Choroid plexus epithelial cell (primary cell): ENCODE measurements around the gene IL1A.

Experiments used
- DNase-seq: peaks from one replicate; pipeline ENCODE4 v3.0.0-alpha.2; 2010; ENCODE audit warnings: low read depth
- H3K4me3 ChIP-seq: 2 replicates; pipeline ENCODE4 v1.5.1; 2011; ENCODE audit warnings: low read depth, mild to moderate bottlenecking, control low read depth, low read length, moderate library complexity
- TF ChIP-seq, protein P1 (sequence below): conservative IDR thresholded peaks from 2 replicates; pipeline ENCODE4 v1.5.1; 2011; ENCODE audit warnings: low read depth, mild to moderate bottlenecking, control low read depth, inconsistent platforms, low read length, moderate library complexity

The IL1A gene

DNA sequence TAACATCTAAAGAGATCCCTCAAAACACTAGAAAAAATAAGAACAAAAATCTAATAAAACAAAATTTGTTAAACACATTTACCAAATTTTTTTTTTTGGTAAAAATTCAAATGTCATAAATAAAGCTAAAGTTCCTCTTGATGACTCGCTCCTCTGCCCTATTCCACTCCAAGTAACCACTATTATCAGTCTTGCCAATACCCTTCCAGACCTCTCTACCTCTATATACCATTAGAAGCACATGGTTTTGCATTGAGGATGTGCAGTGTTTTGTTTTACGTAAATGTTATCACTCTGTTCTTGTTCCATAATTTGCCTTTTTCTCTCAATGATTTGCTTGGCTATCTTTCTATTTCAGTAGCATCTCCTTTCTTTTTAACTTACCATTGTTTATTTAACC lies 41.4 kb upstream of the IL1A start:
- TF ChIP-seq, protein P1, sequence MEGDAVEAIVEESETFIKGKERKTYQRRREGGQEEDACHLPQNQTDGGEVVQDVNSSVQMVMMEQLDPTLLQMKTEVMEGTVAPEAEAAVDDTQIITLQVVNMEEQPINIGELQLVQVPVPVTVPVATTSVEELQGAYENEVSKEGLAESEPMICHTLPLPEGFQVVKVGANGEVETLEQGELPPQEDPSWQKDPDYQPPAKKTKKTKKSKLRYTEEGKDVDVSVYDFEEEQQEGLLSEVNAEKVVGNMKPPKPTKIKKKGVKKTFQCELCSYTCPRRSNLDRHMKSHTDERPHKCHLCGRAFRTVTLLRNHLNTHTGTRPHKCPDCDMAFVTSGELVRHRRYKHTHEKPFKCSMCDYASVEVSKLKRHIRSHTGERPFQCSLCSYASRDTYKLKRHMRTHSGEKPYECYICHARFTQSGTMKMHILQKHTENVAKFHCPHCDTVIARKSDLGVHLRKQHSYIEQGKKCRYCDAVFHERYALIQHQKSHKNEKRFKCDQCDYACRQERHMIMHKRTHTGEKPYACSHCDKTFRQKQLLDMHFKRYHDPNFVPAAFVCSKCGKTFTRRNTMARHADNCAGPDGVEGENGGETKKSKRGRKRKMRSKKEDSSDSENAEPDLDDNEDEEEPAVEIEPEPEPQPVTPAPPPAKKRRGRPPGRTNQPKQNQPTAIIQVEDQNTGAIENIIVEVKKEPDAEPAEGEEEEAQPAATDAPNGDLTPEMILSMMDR = no peak
- H3K4me3 ChIP-seq = no peak overlapping the region
- no peak for DNase-seq

DNA sequence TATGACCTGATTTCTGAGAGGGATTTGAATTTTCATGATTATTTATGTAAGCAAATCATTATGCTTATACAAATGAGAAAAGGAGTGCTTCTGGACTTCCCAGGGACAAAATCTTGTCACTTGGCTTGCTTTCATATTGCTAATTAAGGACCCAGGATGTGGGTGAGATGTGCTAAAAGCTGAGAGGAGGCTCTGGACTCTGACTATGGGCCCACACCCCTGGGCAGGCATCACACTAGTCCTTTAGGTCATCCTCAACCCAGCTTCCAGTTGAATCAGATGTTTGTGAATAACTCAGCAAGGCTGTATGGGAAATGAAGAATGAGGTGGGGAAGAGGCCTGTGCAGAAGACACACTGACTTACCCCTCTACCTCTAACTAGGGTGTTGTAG lies 40.4 kb upstream of the IL1A start:
- TF ChIP-seq, protein P1 = no peak
- no peak for DNase-seq

DNA sequence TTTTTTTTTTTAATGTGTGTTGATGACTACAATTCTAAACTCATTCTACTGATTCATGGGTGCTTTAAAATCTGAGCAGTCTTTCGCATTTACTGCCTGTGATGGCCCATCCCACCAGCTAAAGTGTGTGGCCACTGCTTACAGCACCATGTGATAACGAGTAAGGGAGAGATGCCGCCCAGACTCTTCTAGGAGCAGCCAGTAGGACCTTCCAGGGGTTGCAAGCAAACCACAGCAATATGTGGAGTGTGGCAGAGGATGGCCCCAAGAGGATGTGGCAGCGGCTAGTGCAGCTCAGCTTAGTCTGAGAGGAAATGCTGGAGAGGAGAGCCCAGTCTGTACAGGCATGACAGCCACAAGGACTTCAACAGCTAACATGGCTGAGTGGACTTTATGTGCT lies 37.4 kb upstream of the IL1A start:
- no peak for DNase-seq
- TF ChIP-seq, protein P1 = no peak
- no peak overlapping the region for H3K4me3 ChIP-seq

More for the DNA sequence above, 40.4 kb upstream of the IL1A start:
- no peak overlapping the region for H3K4me3 ChIP-seq

DNA sequence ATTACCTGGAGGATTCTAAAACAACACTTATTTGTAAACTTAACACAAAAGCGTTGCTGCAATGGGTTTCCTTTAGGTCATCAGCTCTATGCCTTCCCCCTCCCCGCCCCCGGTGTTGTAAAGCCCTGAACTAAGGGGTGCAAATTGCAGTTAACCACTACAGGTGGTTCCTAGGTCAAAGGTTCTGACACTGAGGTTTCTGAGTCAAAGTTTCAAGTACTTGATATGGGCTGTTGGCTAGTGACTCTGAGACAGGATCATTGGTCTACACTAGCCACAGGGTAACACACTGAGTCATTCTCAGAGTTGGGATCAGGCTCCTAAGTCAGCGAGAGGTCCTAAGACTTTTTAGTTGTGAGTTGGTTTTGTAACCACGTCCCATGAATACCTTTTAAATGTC lies 36.8 kb upstream of the IL1A start:
- TF ChIP-seq, protein P1 = no peak
- DNase-seq = no peak
- no peak overlapping the region for H3K4me3 ChIP-seq

DNA sequence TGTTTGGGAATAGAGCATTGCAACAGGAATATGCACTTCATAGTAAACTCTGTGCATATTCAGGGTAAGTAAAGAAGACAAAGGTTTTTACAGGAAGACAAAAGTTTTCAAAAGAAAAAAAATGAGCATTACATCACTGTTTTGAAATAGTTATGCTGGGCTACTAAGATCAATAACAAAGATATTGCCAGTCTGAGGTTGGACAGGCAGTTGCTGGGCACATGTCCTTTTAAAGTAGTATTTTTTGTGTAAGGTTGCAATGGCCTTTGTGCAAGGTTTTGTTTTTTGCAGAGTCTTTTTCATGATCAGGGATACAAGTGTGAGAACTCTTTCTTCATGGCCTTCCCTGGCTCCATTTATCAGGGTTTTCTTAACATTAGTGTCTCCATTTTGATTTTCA lies 36.0 kb upstream of the IL1A start:
- no peak overlapping the region for H3K4me3 ChIP-seq
- TF ChIP-seq, protein P1 = no peak
- no peak for DNase-seq

DNA sequence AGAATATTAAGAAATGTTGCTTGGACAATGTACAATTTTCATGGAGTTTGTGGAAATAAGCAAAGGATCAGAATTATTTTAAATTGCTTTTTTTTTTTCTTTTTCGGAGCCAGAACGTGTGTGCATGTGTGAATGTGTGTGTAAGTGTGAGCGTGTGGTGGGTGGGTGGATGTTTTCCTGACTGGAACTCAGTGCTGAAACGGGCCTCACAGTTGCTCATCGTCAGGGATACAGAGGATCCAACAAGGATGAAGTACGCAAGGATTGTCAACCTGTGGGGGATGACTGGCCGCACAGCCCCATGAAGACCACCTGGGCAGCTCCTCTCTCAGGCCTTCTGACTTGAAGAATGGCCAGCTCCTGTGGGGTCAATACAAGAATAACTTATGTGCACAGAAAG lies 34.8 kb upstream of the IL1A start:
- TF ChIP-seq, protein P1 = no peak
- DNase-seq = no peak
- H3K4me3 ChIP-seq = no peak overlapping the region

DNA sequence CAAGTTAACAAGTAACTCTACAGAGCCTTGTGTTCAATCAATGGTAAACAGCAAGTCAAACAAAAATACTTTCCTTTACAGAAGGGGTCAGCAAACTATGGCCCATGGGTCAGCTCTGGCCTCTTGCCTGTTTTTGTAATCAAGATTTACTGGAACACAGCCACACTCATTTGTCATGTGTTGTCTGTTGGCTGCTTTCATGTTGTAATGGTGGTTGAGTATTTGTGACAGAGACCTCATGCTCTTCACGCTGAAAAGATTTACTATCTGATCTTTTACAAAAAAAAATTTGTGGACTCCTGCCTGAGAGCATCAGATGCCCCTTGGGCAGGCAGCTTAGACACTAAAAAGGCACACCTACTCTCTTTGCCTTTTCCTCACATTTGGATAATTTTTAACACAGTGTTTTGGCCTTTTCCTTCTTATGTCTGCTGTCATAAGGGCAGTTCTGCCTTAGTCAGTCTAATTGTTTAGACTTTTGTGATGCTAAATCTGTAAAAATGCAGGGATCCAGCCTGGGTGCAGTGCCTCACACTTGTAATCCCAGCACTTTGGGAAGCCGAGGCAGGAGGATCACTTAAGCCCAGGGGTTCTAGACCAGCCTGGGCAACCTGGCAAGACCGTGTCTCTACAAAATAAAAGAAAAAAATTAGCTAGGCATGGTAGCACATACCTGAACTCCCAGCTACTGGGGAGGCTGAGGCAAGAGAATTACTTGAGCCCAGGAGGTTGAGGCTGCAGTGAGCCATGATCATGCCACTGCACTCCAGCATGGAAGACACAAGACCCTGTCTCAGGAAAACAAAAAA lies 34.0 kb upstream of the IL1A start:
- TF ChIP-seq, protein P1 = no peak
- peak; percentile 73 for DNase-seq
- no peak overlapping the region for H3K4me3 ChIP-seq
